Measurements from ENCODE around the gene ZNF629.

DNA sequence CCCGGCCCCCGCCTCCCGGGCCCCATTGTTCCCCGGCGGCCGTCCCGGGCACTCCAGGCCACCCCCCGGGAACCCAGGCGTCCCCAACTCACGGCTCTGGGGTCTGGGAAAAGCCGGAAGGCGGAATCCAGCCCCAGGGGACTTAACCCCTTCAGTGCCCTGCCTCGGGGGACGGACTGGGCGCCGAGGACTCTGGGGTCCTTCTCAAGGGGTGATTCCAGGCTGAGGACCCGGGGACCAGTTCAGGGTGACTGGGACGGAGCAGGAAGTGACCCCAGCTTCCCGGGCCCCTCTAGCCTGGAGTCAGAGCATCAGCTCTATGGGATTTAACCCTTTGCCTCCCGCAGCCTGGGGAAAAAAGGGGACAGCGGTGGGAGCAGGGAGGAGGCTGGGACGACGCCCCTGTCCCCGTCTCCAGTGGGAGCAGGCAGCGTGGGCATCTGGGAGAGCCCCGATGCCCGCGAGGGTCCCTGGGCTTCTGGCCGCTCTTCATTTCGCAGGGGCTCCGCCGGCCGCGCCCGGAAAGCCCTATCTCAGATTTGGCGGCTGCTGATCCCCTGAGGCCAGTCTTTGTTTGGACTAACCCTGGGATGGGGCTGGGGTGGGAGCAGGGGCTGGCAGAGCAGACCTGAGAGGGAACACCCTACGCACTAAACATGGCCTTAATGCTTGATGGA is at the start of gene ZNF629:
- TF ChIP-seq POLR2A (IDR thresholded peaks at IDR 0.05) = peak in 1 of 2 donors; percentile 31
- TF ChIP-seq, protein P1, sequence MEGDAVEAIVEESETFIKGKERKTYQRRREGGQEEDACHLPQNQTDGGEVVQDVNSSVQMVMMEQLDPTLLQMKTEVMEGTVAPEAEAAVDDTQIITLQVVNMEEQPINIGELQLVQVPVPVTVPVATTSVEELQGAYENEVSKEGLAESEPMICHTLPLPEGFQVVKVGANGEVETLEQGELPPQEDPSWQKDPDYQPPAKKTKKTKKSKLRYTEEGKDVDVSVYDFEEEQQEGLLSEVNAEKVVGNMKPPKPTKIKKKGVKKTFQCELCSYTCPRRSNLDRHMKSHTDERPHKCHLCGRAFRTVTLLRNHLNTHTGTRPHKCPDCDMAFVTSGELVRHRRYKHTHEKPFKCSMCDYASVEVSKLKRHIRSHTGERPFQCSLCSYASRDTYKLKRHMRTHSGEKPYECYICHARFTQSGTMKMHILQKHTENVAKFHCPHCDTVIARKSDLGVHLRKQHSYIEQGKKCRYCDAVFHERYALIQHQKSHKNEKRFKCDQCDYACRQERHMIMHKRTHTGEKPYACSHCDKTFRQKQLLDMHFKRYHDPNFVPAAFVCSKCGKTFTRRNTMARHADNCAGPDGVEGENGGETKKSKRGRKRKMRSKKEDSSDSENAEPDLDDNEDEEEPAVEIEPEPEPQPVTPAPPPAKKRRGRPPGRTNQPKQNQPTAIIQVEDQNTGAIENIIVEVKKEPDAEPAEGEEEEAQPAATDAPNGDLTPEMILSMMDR (IDR thresholded peaks at IDR 0.05) = peak in 2 of 6 experiments; percentile 23 to 24

All from adrenal gland (tissue), 5 donors.